Neuronal stem cell (in vitro differentiated cells): ENCODE measurements around the gene ELMOD3.

ENCODE experiments used
- DNase-seq: peaks from one replicate; pipeline ENCODE4 v3.0.0-alpha.2; 2013; ENCODE audit warnings: low spot score
- H2AFZ ChIP-seq: one replicate; pipeline ENCODE4 v1.6.1; 2013; ENCODE audit warnings: mild to moderate bottlenecking, low read length, inconsistent platforms
- H2AK5ac ChIP-seq: 2 replicates; pipeline ENCODE4 v1.6.1; 2013; ENCODE audit warnings: low read depth, mild to moderate bottlenecking, inconsistent platforms, low read length, moderate library complexity, mixed read lengths
- H2BK120ac ChIP-seq: 2 replicates; pipeline ENCODE4 v1.6.1; 2013; ENCODE audit warnings: low read depth, mild to moderate bottlenecking, inconsistent platforms, low read length, moderate library complexity, mixed read lengths
- H2BK12ac ChIP-seq: one replicate; pipeline ENCODE4 v1.6.1; 2013; ENCODE audit warnings: low read length, inconsistent platforms
- H2BK15ac ChIP-seq: 2 replicates; pipeline ENCODE4 v1.6.1; 2013; ENCODE audit warnings: mild to moderate bottlenecking, low read length, inconsistent platforms, mixed read lengths
- H2BK5ac ChIP-seq: one replicate; pipeline ENCODE4 v1.6.1; 2013; ENCODE audit warnings: inconsistent platforms, mild to moderate bottlenecking, low read length, moderate library complexity
- H3K14ac ChIP-seq: one replicate; pipeline ENCODE4 v1.6.1; 2013; ENCODE audit warnings: low read length, inconsistent platforms
- H3K18ac ChIP-seq: 2 replicates; pipeline ENCODE4 v1.6.1; 2013; ENCODE audit warnings: low read length, inconsistent platforms
- H3K23ac ChIP-seq: 2 replicates; pipeline ENCODE4 v1.6.1; 2013; ENCODE audit warnings: low read depth, mild to moderate bottlenecking, mixed read lengths, low read length, inconsistent platforms; ENCODE audit not compliant: poor library complexity
- H3K27ac ChIP-seq: replicated peaks from 3 replicates; pipeline ENCODE4 v1.5.1; 2013; ENCODE audit warnings: low read length, inconsistent platforms
- H3K27me3 ChIP-seq, 3 experiments: 2 replicates each; pipeline ENCODE4 v1.6.1; 2013; ENCODE audit warnings: low read length in 3 of 3, mild to moderate bottlenecking in 2 of 3, inconsistent platforms in 1 of 3, low read depth in 1 of 3, mixed read lengths in 1 of 3, moderate library complexity in 1 of 3; ENCODE audit not compliant: control insufficient read depth in 3 of 3, insufficient read depth in 3 of 3
- H3K36me3 ChIP-seq, 2 donors: replicated peaks in 1 of 2; 2 replicates each; pipeline ENCODE4 v1.6.1; 2013; ENCODE audit warnings: low read length in 2 of 2; ENCODE audit not compliant: control insufficient read depth in 2 of 2, insufficient read depth in 2 of 2
- H3K4ac ChIP-seq: 2 replicates; pipeline ENCODE4 v1.6.1; 2013; ENCODE audit warnings: inconsistent platforms, mild to moderate bottlenecking, low read length, moderate library complexity
- H3K4me1 ChIP-seq, 2 donors: 1 replicate in 1 of 2; 2 replicates in 1 of 2; pipeline ENCODE4 v1.6.1; 2013; ENCODE audit warnings: low read length in 2 of 2, low read depth in 1 of 2; ENCODE audit not compliant: control insufficient read depth in 2 of 2, insufficient read depth in 1 of 2
- H3K4me2 ChIP-seq: one replicate; pipeline ENCODE4 v1.6.1; 2013; ENCODE audit warnings: mild to moderate bottlenecking, low read length, inconsistent platforms; ENCODE audit not compliant: insufficient read depth, poor library complexity, severe bottlenecking
- H3K4me3 ChIP-seq, 2 donors: 2 replicates each; pipeline ENCODE4 v1.5.1; 2013; ENCODE audit warnings: low read length in 2 of 2, mild to moderate bottlenecking in 2 of 2, inconsistent platforms in 1 of 2, moderate library complexity in 1 of 2
- H3K79me1 ChIP-seq: one replicate; pipeline ENCODE4 v1.6.1; 2013; ENCODE audit warnings: low read depth, mild to moderate bottlenecking, inconsistent platforms, low read length, moderate library complexity
- H3K9ac ChIP-seq: one replicate; pipeline ENCODE4 v1.6.1; 2013; ENCODE audit warnings: mild to moderate bottlenecking, low read depth, low read length, inconsistent platforms; ENCODE audit not compliant: poor library complexity
- H3K9me3 ChIP-seq, 2 donors: replicated peaks in 1 of 2; 2 replicates each; pipeline versions ENCODE3 to v1.6.1; 2013; ENCODE audit warnings: low read length in 2 of 2, mild to moderate bottlenecking in 2 of 2, inconsistent platforms in 1 of 2, low read depth in 1 of 2, mixed read lengths in 1 of 2, moderate library complexity in 1 of 2; ENCODE audit not compliant: control insufficient read depth in 2 of 2, insufficient read depth in 1 of 2
- H4K8ac ChIP-seq: one replicate; pipeline ENCODE4 v1.6.1; 2013; ENCODE audit warnings: low read depth, mild to moderate bottlenecking, inconsistent platforms, low read length, moderate library complexity
- H4K91ac ChIP-seq: one replicate; pipeline ENCODE4 v1.6.1; 2013; ENCODE audit warnings: low read length, low read depth, mild to moderate bottlenecking, inconsistent platforms; ENCODE audit not compliant: poor library complexity
- WGBS, 2 donors: extraction: QIAGEN DNeasy Blood & Tissue Kit; methylation state at CpG; one replicate each; pipeline ENCODE4 v1.1.7; 2013; ENCODE audit warnings: missing lambda C conversion rate in 2 of 2, mixed read lengths in 1 of 2; ENCODE audit not compliant: insufficient read length in 2 of 2, insufficient replicate concordance in 1 of 2; ENCODE audit errors: extremely low coverage in 2 of 2; 5-methylcytosine and 5-hydroxymethylcytosine counted together

ELMOD3 gene

GRCh38 chr2:85395912-85396475 lies 41.4 kb downstream of the ELMOD3 start:
- Histone ChIP-seq H2AK5ac (no peak overlapping the region), H3K4me1 (peaks cover 2 to 5% of the 10 kb centered on the region in 2 donors), H3K36me3 (peaks cover 0 to 1% of the 10 kb centered on the region in 2 donors), H4K8ac (no peak overlapping the region), H3K23ac (no peak overlapping the region), H2AFZ (no peak overlapping the region), H3K4ac (no peak overlapping the region), H3K27ac (no peak overlapping the region), H2BK15ac (no peak overlapping the region), H3K9ac (no peak overlapping the region), H3K27me3 (no peaks in the 10 kb centered on the region), H3K18ac (no peak overlapping the region), H2BK12ac (no peak overlapping the region), H3K79me1 (peaks cover 2% of the 10 kb centered on the region), H2BK5ac (no peak overlapping the region), H3K14ac (no peak overlapping the region), H3K4me2 (no peak overlapping the region), H2BK120ac (no peak overlapping the region), H3K4me3 (no peak overlapping the region), H4K91ac (no peak overlapping the region), H3K9me3 (no peaks in the 10 kb centered on the region)
- DNase-seq, result no peak
- no CpG with 5 or more reads among the region's 14 CpGs for WGBS, 2 donors

GRCh38 chr2:85396531-85397470 lies 42.2 kb downstream of the ELMOD3 start:
- Histone ChIP-seq H3K4me3 (no peak overlapping the region), H2AK5ac (no peak overlapping the region), H3K79me1 (peaks cover 2% of the 10 kb centered on the region), H3K36me3 (no peaks in the 10 kb centered on the region), H3K23ac (no peak overlapping the region), H4K91ac (no peak overlapping the region), H3K9me3 (no peaks in the 10 kb centered on the region), H3K4me2 (no peak overlapping the region), H3K18ac (no peak overlapping the region), H3K4me1 (peaks cover 2 to 5% of the 10 kb centered on the region in 2 donors), H3K14ac (no peak overlapping the region), H3K4ac (no peak overlapping the region), H3K9ac (no peak overlapping the region), H2BK12ac (no peak overlapping the region), H2BK5ac (no peak overlapping the region), H3K27ac (no peak overlapping the region), H3K27me3 (peaks cover 0 to 2% (median 0%) of the 10 kb centered on the region in 3 experiments), H4K8ac (no peak overlapping the region), H2AFZ (peak overlapping the region; percentile 12), H2BK15ac (no peak overlapping the region), H2BK120ac (no peak overlapping the region)
- DNase-seq, result no peak
- no CpG with 5 or more reads among the region's 5 CpGs for WGBS, 2 donors

- Histone ChIP-seq H2AK5ac (peak overlapping the region; percentile 52), H3K4me1 (peaks cover 0 to 5% of the 10 kb centered on the region in 2 donors), H3K9me3 (no peaks in the 10 kb centered on the region), H2BK5ac (no peak overlapping the region), H2BK15ac (no peak overlapping the region), H3K4me2 (peak overlapping the region; percentile 14), H4K91ac (no peak overlapping the region), H3K27me3 (peaks cover 0 to 2% (median 0%) of the 10 kb centered on the region in 3 experiments), H2BK12ac (peak overlapping the region; percentile 6), H3K4ac (no peak overlapping the region), H3K23ac (peak overlapping the region; percentile 44), H3K27ac (no peak overlapping the region), H3K4me3 (no peak overlapping the region), H4K8ac (no peak overlapping the region), H2AFZ (no peak overlapping the region), H3K36me3 (no peaks in the 10 kb centered on the region), H3K14ac (no peak overlapping the region), H3K18ac (no peak overlapping the region), H3K9ac (peak overlapping the region; percentile 46), H2BK120ac (no peak overlapping the region), H3K79me1 (peaks cover 2% of the 10 kb centered on the region)
- WGBS, 2 donors, result no CpG with 5 or more reads among the region's 4 CpGs
- DNase-seq, result no peak
Observed at GRCh38 chr2:85397925-85398331, 43.4 kb downstream of the ELMOD3 start.
